PFSK-1 (cell line): ENCODE measurements around the gene POT1.
A peak's percentile ranks its signal among the peaks of the same experiment; 100 is the strongest.

Experiments
- FOXP2 ChIP-seq: optimal IDR thresholded peaks from 2 replicates; pipeline ENCODE3; 2011; ENCODE audit warnings: borderline replicate concordance, control low read depth, inconsistent platforms; ENCODE audit not compliant: insufficient read depth; ENCODE audit errors: extremely low read length, extremely low read depth
- POLR2AphosphoS5 ChIP-seq: IDR thresholded peaks from 2 replicates; pipeline ENCODE4 v1.6.1; 2012; ENCODE audit warnings: low read depth, mild to moderate bottlenecking, control low read depth, low read length, moderate library complexity
- SIN3A ChIP-seq: IDR thresholded peaks from 2 replicates; pipeline ENCODE4 v1.6.1; 2012; ENCODE audit warnings: mild to moderate bottlenecking, low read length, moderate library complexity, borderline replicate concordance; ENCODE audit not compliant: insufficient read depth
- TAF1 ChIP-seq: IDR thresholded peaks from 2 replicates; pipeline ENCODE4 v1.6.1; 2012; ENCODE audit warnings: low read length, control low read depth, borderline replicate concordance; ENCODE audit not compliant: insufficient read depth
- TF ChIP-seq, protein P1 (sequence below), 2 experiments: IDR thresholded peaks; 2 replicates each; pipeline versions ENCODE4 v1.6.1 to v1.8.0; 2011 to 2012; ENCODE audit warnings: low read depth in 2 of 2, low read length in 2 of 2, control low read depth in 1 of 2, inconsistent platforms in 1 of 2, mild to moderate bottlenecking in 1 of 2, moderate library complexity in 1 of 2; ENCODE audit not compliant: insufficient read depth in 1 of 2

DNA sequence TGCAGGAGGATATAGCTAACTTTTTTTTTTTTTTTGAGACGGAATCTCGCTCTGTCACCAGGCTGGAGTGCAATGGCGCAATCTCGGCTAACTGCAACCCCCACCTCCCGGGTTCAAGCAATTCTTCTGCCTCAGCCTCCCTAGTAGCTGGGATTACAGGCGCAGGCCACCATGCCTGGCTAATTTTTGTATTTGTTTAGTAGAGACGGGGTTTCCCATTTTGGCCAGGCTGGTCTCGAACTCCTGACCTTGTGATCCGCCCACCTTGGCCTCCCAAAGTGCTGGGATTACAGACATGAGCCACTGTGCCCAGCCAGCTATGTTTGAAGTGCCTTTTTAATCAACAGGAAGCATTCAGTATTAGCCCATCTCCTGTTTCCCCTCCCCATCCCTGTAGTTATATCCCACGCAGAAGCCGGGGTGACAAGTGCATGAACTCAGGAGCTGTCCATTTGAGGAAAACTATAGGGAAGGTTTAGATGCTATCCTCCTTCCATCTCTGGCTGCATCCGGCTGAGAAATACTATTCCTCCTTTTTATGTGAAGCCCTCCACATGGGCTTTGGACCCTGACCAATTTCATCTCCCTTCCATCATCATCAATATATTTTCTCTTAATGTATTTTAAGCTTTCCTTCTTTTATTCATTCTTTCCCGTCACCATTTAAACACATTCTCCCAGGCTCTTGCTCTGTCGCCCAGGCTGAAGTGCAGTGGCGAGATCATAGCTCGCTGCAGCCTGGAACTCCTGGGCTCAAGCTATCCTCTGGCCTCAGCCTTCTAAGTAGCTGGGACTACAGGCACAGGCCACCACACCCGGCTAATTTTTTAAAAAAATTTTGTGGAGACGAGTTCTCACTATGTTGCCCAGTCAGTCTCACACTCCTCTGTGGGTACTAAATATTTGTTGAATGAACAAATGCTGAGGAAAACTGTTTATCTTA is 1.3 kb upstream of the POT1 start:
- no peak for TF ChIP-seq POLR2AphosphoS5
- TF ChIP-seq SIN3A: no peak
- no peak for TF ChIP-seq TAF1
- TF ChIP-seq, protein P1, sequence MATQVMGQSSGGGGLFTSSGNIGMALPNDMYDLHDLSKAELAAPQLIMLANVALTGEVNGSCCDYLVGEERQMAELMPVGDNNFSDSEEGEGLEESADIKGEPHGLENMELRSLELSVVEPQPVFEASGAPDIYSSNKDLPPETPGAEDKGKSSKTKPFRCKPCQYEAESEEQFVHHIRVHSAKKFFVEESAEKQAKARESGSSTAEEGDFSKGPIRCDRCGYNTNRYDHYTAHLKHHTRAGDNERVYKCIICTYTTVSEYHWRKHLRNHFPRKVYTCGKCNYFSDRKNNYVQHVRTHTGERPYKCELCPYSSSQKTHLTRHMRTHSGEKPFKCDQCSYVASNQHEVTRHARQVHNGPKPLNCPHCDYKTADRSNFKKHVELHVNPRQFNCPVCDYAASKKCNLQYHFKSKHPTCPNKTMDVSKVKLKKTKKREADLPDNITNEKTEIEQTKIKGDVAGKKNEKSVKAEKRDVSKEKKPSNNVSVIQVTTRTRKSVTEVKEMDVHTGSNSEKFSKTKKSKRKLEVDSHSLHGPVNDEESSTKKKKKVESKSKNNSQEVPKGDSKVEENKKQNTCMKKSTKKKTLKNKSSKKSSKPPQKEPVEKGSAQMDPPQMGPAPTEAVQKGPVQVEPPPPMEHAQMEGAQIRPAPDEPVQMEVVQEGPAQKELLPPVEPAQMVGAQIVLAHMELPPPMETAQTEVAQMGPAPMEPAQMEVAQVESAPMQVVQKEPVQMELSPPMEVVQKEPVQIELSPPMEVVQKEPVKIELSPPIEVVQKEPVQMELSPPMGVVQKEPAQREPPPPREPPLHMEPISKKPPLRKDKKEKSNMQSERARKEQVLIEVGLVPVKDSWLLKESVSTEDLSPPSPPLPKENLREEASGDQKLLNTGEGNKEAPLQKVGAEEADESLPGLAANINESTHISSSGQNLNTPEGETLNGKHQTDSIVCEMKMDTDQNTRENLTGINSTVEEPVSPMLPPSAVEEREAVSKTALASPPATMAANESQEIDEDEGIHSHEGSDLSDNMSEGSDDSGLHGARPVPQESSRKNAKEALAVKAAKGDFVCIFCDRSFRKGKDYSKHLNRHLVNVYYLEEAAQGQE (IDR thresholded peaks at IDR 0.05; ENCODE audit: insufficient read depth in 1 of 2, low read depth in 2 of 2, low read length in 2 of 2): peak in 1 of 2 experiments; percentile 83; a peak in 2 of 4 replicates
- no peak for TF ChIP-seq FOXP2
